GM23338 (cell line): ENCODE data around the gene ADAMTS15. TPM values are rescaled to one million over a fixed set of nuclear protein-coding genes. Genes with fewer than 3 reads are reported as not detected.

Experiments
- ATAC-seq: fragments of 200-7000 bp; cut with Tn5 transposase; 3 replicates; pipeline ENCODE4 v1.9.1; 2020
- DNase-seq: peaks from one replicate; pipeline ENCODE4 v3.0.0-alpha.2; 2015; ENCODE audit warnings: low spot score
- H2AFZ ChIP-seq: fragments of 200-600 bp; sonication (generic); 2 replicates; pipeline ENCODE4 v1.8.0; 2016; ENCODE audit warnings: antibody characterized with exemption, mild to moderate bottlenecking, moderate library complexity
- H3F3A ChIP-seq: fragments of 200-600 bp; sonication (generic); replicated peaks from 2 replicates; pipeline ENCODE4 v1.8.0; 2017; ENCODE audit warnings: antibody characterized with exemption, mixed run types, low read depth
- H3K27ac ChIP-seq: fragments of 200-600 bp; sonication (generic); 2 replicates; pipeline ENCODE4 v1.6.1; 2016; ENCODE audit warnings: low read depth
- H3K27me3 ChIP-seq: fragments of 200-600 bp; sonication (generic); 2 replicates; pipeline ENCODE4 v1.8.0; 2016; ENCODE audit warnings: mild to moderate bottlenecking, mixed run types, moderate library complexity; ENCODE audit not compliant: insufficient read depth
- H3K36me3 ChIP-seq: fragments of 200-600 bp; sonication (generic); 2 replicates; pipeline ENCODE4 v1.8.0; 2016; ENCODE audit warnings: mild to moderate bottlenecking; ENCODE audit not compliant: insufficient read depth
- H3K4me1 ChIP-seq: fragments of 200-600 bp; sonication (generic); 2 replicates; pipeline ENCODE4 v1.8.0; 2016; ENCODE audit warnings: mild to moderate bottlenecking, moderate library complexity; ENCODE audit not compliant: insufficient read depth
- H3K4me2 ChIP-seq: fragments of 200-600 bp; sonication (generic); 2 replicates; pipeline ENCODE4 v1.7.1; 2017; ENCODE audit warnings: mixed run types
- H3K4me3 ChIP-seq: fragments of 200-600 bp; sonication (generic); 2 replicates; pipeline ENCODE4 v1.6.1; 2016; ENCODE audit warnings: mixed run types
- H3K79me2 ChIP-seq: fragments of 200-600 bp; sonication (generic); replicated peaks from 2 replicates; pipeline ENCODE4 v1.8.0; 2017; ENCODE audit warnings: mild to moderate bottlenecking; ENCODE audit not compliant: insufficient read depth
- H3K9me2 ChIP-seq: fragments of 200-600 bp; sonication (generic); 2 replicates; pipeline ENCODE4 v1.8.0; 2017; ENCODE audit not compliant: insufficient read depth
- H4K20me1 ChIP-seq: fragments of 200-600 bp; sonication (generic); replicated peaks from 2 replicates; pipeline ENCODE4 v1.8.0; 2017; ENCODE audit warnings: mild to moderate bottlenecking; ENCODE audit not compliant: insufficient read depth
- H3K27ac Mint-ChIP-seq: 2 replicates; pipeline ENCODE4 v1.8.0; 2020; ENCODE audit warnings: inconsistent platforms, mild to moderate bottlenecking, moderate library complexity, mixed read lengths
- H3K27me3 Mint-ChIP-seq: 3 replicates; pipeline ENCODE4 v1.8.0; 2022; ENCODE audit warnings: low read depth, mild to moderate bottlenecking, moderate library complexity, mixed read lengths, inconsistent platforms; ENCODE audit not compliant: insufficient read depth, poor library complexity
- H3K36me3 Mint-ChIP-seq: 3 replicates; pipeline ENCODE4 v1.8.0; 2021; ENCODE audit warnings: low read depth, mild to moderate bottlenecking, inconsistent platforms, moderate library complexity, mixed read lengths
- H3K4me1 Mint-ChIP-seq: 3 replicates; pipeline ENCODE4 v1.8.0; 2020; ENCODE audit warnings: mild to moderate bottlenecking, inconsistent platforms, mixed read lengths
- H3K4me3 Mint-ChIP-seq: 3 replicates; pipeline ENCODE4 v1.8.0; 2021; ENCODE audit warnings: moderate library complexity, mild to moderate bottlenecking, inconsistent platforms, mixed read lengths
- H3K9me3 Mint-ChIP-seq: 3 replicates; pipeline ENCODE4 v1.8.0; 2020; ENCODE audit warnings: moderate library complexity, mild to moderate bottlenecking, inconsistent platforms, mixed read lengths
- ETS1 ChIP-seq: IDR thresholded peaks from 2 replicates; pipeline ENCODE4 v1.6.1; 2016; ENCODE audit warnings: antibody characterized with exemption
- EZH2 ChIP-seq: fragments of 200-600 bp; sonication (generic); IDR thresholded peaks from one replicate; pipeline ENCODE4 v1.8.0; 2017; ENCODE audit warnings: antibody characterized with exemption, mild to moderate bottlenecking, low read depth; ENCODE audit not compliant: unreplicated experiment
- JUNB ChIP-seq: IDR thresholded peaks from one replicate; pipeline ENCODE4 v1.6.1; 2016; ENCODE audit warnings: antibody characterized with exemption; ENCODE audit not compliant: unreplicated experiment
- POLR2AphosphoS5 ChIP-seq: IDR thresholded peaks from 2 replicates; pipeline ENCODE4 v1.6.1; 2016; ENCODE audit warnings: antibody characterized with exemption, low read depth
- ZNF331 ChIP-seq: fragments of 250-450 bp; sonication (Bioruptor Pico); IDR thresholded peaks from 2 replicates; pipeline ENCODE4 v1.5.0; 2020; ENCODE audit warnings: low read depth, mild to moderate bottlenecking, moderate library complexity
- ZNF462 ChIP-seq: fragments of 250-450 bp; sonication (Bioruptor Pico); IDR thresholded peaks from 2 replicates; pipeline ENCODE4 v1.5.0; 2020; ENCODE audit warnings: mild to moderate bottlenecking, moderate library complexity
- polyA plus RNA-seq: library from polyadenylated mRNA; unstranded; fragments of >200 nt; fragmentation: Nextera tagmentation; extraction: Ambion mirVana; gene quantifications from 2 replicates; pipeline ENCODE4 v1.2.1, GENCODE V29; 2016
- total RNA-seq: library from RNA; depleted of rRNA; stranded (reverse); fragments of >200 nt; shearing (Covaris generic); gene quantifications from 2 replicates; pipeline ENCODE4 v1.2.3, GENCODE V29; 2014

ADAMTS15 gene
- total and polyA plus RNA-seq, 2 experiments from 2014 or later: 0.42 to 5.6 TPM

- TF ChIP-seq ZNF462 (CRISPR knock-in tag) (no peak), JUNB (no peak), ZNF331 (CRISPR knock-in tag) (no peak)
These were observed 49.7 kb downstream of the ADAMTS15 start (continued) for GRCh38 chr11:130498181-130498580.

- DNase-seq (no peak), ATAC-seq (no peak)
These were observed 51.4 kb downstream of the ADAMTS15 start for GRCh38 chr11:130499828-130500227.

More at GRCh38 chr11:130499828-130500227, 51.4 kb downstream of the ADAMTS15 start:
- Mint-ChIP-seq H3K4me1 (no peaks in the 10 kb centered on the region), H3K27me3 (peaks cover 6% of the 10 kb centered on the region), H3K36me3 (peaks cover 2% of the 10 kb centered on the region; the same call in 2 of the 3 replicates), H3K27ac (no peak overlapping the region), H3K4me3 (no peak overlapping the region), H3K9me3 (peaks cover 12% of the 10 kb centered on the region)
- Histone ChIP-seq H3K4me2 (no peak overlapping the region), H3K27me3 (no peaks in the 10 kb centered on the region), H3K79me2 (no peaks in the 10 kb centered on the region), H3K4me1 (no peaks in the 10 kb centered on the region), H3F3A (no peaks in the 10 kb centered on the region), H3K27ac (no peak overlapping the region), H3K36me3 (no peaks in the 10 kb centered on the region), H3K9me2 (no peaks in the 10 kb centered on the region), H4K20me1 (no peaks in the 10 kb centered on the region), H2AFZ (no peak overlapping the region), H3K4me3 (no peak overlapping the region)
- TF ChIP-seq ETS1: no peak
- TF ChIP-seq POLR2AphosphoS5: no peak
- no peak for TF ChIP-seq ZNF331 (CRISPR knock-in tag)
- TF ChIP-seq EZH2: no peak
